ENCODE data around the gene IL6. TPM values are rescaled to one million over a fixed set of nuclear protein-coding genes. Genes with fewer than 3 reads are reported as not detected.
"Not testable (repeated sequence)": the region's sequence is repeated elsewhere in the genome, so short reads cannot be mapped to it uniquely, and the experiment has no call there.

The IL6 gene
- total and polyA plus RNA-seq, 10 donors = 1.8 to 11.8 (median 4.1) TPM

DNA sequence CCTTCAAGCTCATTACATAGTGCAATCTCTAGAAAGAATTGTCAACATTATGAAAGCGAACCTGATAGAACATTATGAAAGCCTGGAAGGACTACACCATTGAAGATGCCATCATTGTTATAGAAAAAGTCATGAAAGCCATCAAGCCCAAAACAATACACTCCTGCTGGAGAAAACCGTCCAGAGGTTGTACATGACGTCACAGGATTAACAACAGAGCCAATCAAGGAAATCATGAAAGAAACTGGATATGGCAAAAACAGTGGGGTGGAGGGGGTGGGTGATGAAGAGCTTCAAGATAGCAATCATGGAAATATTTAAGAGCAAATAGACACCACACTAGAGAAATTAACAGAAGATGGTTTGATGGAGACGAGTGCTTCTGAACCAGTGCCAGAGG lies 50.0 kb downstream of the IL6 start:
- intact Hi-C loops (cut with DNase I; ENCODE audit: low total_unique reads) = no loop called here
- Histone ChIP-seq H3K9me3 (no peaks in the 10 kb centered on the region), H3K27ac (no peak overlapping the region), H3K27me3 (replicated peaks in 1 of 7) (no peaks in the 10 kb centered on the region), H3K36me3 (no peaks in the 10 kb centered on the region), H3K4me1 (no peaks in the 10 kb centered on the region), H3K4me3 (no peak overlapping the region)
- 75 to 91% (median 79%) methylated on average over 4 of the region's 4 CpGs for WGBS, 5 donors
- TF ChIP-seq, protein P1, sequence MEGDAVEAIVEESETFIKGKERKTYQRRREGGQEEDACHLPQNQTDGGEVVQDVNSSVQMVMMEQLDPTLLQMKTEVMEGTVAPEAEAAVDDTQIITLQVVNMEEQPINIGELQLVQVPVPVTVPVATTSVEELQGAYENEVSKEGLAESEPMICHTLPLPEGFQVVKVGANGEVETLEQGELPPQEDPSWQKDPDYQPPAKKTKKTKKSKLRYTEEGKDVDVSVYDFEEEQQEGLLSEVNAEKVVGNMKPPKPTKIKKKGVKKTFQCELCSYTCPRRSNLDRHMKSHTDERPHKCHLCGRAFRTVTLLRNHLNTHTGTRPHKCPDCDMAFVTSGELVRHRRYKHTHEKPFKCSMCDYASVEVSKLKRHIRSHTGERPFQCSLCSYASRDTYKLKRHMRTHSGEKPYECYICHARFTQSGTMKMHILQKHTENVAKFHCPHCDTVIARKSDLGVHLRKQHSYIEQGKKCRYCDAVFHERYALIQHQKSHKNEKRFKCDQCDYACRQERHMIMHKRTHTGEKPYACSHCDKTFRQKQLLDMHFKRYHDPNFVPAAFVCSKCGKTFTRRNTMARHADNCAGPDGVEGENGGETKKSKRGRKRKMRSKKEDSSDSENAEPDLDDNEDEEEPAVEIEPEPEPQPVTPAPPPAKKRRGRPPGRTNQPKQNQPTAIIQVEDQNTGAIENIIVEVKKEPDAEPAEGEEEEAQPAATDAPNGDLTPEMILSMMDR (IDR thresholded peaks at IDR 0.05 in 8 of 11, conservative IDR thresholded peaks at IDR 0.05 in 3 of 11) = no peak
- TF ChIP-seq POLR2AphosphoS5 (IDR thresholded peaks at IDR 0.05) (no peak), POLR2A (IDR thresholded peaks at IDR 0.05) (no peak)
- DNase-seq = no peak

DNA sequence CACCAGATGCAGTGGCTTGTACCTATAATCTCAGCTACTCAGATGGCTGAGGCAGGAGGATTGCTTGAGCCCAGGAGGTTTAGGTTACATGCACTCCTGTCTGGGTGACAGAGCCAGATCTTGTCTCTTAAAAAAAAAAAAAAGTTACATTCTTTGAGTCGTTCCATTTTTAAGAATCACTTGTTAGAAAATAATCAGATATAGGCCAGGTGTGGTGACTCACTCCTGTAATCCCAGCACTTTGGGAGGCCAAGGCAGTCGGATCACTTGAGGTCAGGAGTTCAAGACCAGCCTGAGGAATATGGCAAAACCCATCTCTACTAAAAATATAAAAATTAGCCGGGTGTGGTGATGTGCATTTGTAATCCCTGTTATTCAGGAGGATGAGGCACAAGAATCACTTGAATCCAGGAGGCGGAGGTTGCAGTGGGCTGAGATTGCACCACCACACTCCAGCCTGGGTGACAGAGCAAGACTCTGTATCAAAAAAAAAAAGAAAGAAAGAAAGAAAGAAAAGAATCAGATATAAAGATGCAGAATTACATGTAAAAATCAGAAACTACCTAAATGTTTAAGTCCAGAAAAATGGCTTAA lies 52.8 kb downstream of the IL6 start:
- H3K4me3 ChIP-seq; H3K9me3 ChIP-seq; DNase-seq; H3K27me3 ChIP-seq (replicated peaks in 1 of 7); H3K4me1 ChIP-seq; intact Hi-C loops (cut with DNase I; ENCODE audit: low total_unique reads); H3K36me3 ChIP-seq: not testable (repeated sequence)
- 76 to 87% (median 80%) methylated on average over 4 of the region's 4 CpGs for WGBS, 5 donors
- H3K27ac ChIP-seq = peak overlapping the region in 1 of 8 donors; percentile 7

DNA sequence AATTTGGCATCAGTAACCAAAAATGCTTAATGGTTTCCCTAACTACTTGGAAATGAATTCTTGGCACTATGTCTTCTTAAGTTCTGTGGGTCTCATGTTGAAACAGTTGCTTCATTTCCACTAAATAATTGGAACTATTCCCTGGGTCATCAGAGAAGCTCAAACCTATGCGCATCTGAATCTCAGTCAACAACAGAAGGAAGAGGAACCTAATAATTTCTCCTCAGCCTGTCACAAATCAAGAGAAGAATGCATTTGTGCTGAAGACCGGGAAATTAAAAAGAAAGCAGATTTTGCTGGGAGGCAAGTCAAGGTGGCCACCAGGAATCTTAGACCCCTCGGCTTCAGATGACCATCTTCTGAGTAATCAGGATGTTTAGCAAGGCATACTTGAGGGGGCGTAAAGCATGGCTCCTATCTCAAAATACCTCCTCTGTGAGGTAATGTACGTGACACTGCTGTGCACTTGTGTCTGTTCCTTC lies 54.3 kb downstream of the IL6 start:
- DNase-seq = no peak
- 57 to 88% (median 78%) methylated on average over 5 of the region's 5 CpGs for WGBS, 5 donors
- peak overlapping the region in 6 of 8 donors; percentile 32 to 51 (median 38) for H3K27ac ChIP-seq
- no peaks in the 10 kb centered on the region for H3K9me3 ChIP-seq
- H3K4me3 ChIP-seq = no peak overlapping the region
- TF ChIP-seq, protein P1 (IDR thresholded peaks at IDR 0.05 in 8 of 11, conservative IDR thresholded peaks at IDR 0.05 in 3 of 11) = no peak
- TF ChIP-seq POLR2A (IDR thresholded peaks at IDR 0.05) (no peak), POLR2AphosphoS5 (IDR thresholded peaks at IDR 0.05) (no peak)
- H3K36me3 ChIP-seq = no peaks in the 10 kb centered on the region
- intact Hi-C loops (cut with DNase I; ENCODE audit: low total_unique reads) = no loop called here
- H3K4me1 ChIP-seq = peaks cover 0 to 3% (median 0%) of the 10 kb centered on the region in 6 donors
- H3K27me3 ChIP-seq (replicated peaks in 1 of 7) = no peaks in the 10 kb centered on the region

Other genes starting within 250 kb of the IL6 start
- gene STEAP1B, start 227.0 kb upstream of the IL6 start, total RNA-seq = 10 to 100 TPM; 12.5 to 20.3 (median 13.1) TPM
- gene STEAP1B, start 227.0 kb upstream of the IL6 start, polyA plus RNA-seq = 10 to 100 TPM in 1 of 3 donors, 1 to 10 TPM in 2; 5.9 to 22.5 (median 7.4) TPM
- 100 to 1,000 TPM in 6 of 7 donors, 10 to 100 TPM in 1; 85.4 to 352 (median 235) TPM for gene TOMM7, start 95.6 kb downstream of the IL6 start, total RNA-seq
- gene TOMM7, start 95.6 kb downstream of the IL6 start, polyA plus RNA-seq = 100 to 1,000 TPM; 456 to 524 (median 482) TPM

All from spleen (tissue), 11 donors.